GM19455 (cell line): ENCODE results near the gene MMP14.
"Not testable (repeated sequence)": the region's sequence is repeated elsewhere in the genome, so short reads cannot be mapped to it uniquely, and the experiment has no call there.

Source experiments
- ATAC-seq: cut with Tn5 transposase; IDR thresholded peaks from one replicate; pipeline ENCODE4 v1.9.1; 2021; ENCODE audit not compliant: unreplicated experiment

MMP14 gene

GRCh38 chr14:22814373-22814772 is 22.0 kb upstream of the MMP14 start:
- ATAC-seq: no peak

GRCh38 chr14:22814941-22815713 is 21.3 kb upstream of the MMP14 start, which contains the start of gene SLC7A7:
Gene SLC7A7, minus strand, starts transcription at chr14:22815435. Its CDS starts 2,037 bp downstream, at chr14:22813398.
- ATAC-seq: no peak

- ATAC-seq: no peak
Measured at GRCh38 chr14:22819151-22819988, 17.0 kb upstream of the MMP14 start.

GRCh38 chr14:22820731-22821130 is 15.7 kb upstream of the MMP14 start:
- no peak for ATAC-seq

- ATAC-seq: no peak
Measured at GRCh38 chr14:22821193-22822015, 15.0 kb upstream of the MMP14 start.

- ATAC-seq: no peak
Measured at GRCh38 chr14:22822016-22822570, 14.3 kb upstream of the MMP14 start.

GRCh38 chr14:22822571-22823098 is 13.8 kb upstream of the MMP14 start:
- peak; percentile 60 for ATAC-seq

GRCh38 chr14:22824711-22825359 is 11.6 kb upstream of the MMP14 start:
- no peak for ATAC-seq

GRCh38 chr14:22829076-22829660 is 7.2 kb upstream of the MMP14 start:
- not testable (repeated sequence) for ATAC-seq

GRCh38 chr14:22829661-22830442 is 6.5 kb upstream of the MMP14 start, which contains the start of gene MRPL52:
Gene MRPL52, plus strand, starts transcription at chr14:22829887. Its CDS starts 26 bp downstream, at chr14:22829913.
- ATAC-seq: peak; percentile 76

- ATAC-seq: no peak
Measured at GRCh38 chr14:22830443-22831010, 5.9 kb upstream of the MMP14 start.

GRCh38 chr14:22835505-22835904 is 880 bp upstream of the MMP14 start:
- no peak for ATAC-seq

- ATAC-seq: no peak
Measured at GRCh38 chr14:22837114-22837749, 847 bp downstream of the MMP14 start.

GRCh38 chr14:22837750-22838538 is 1.6 kb downstream of the MMP14 start:
- no peak for ATAC-seq

- ATAC-seq: no peak
Measured at GRCh38 chr14:22838631-22839041, 2.3 kb downstream of the MMP14 start.

- ATAC-seq: no peak
Measured at GRCh38 chr14:22839159-22839779, 2.9 kb downstream of the MMP14 start.

GRCh38 chr14:22841311-22841710 is 4.9 kb downstream of the MMP14 start:
- no peak for ATAC-seq
